HG03469 (cell line): ENCODE measurements around the gene MAP6D1.
"Not testable (repeated sequence)": the region's sequence is repeated elsewhere in the genome, so short reads cannot be mapped to it uniquely, and the experiment has no call there.

ENCODE experiments used
- ATAC-seq: cut with Tn5 transposase; IDR thresholded peaks from one replicate; pipeline ENCODE4 v1.9.1; 2021; ENCODE audit warnings: mild to moderate bottlenecking, moderate library complexity, moderate number of reproducible peaks; ENCODE audit not compliant: unreplicated experiment

MAP6D1 gene

GRCh38 chr3:183801601-183802000, 23.8 kb downstream of the MAP6D1 start:
- no peak for ATAC-seq

- no peak for ATAC-seq
These were observed 25.0 kb downstream of the MAP6D1 start for GRCh38 chr3:183800243-183800863.

- ATAC-seq = no peak
These were observed 25.9 kb downstream of the MAP6D1 start for GRCh38 chr3:183799461-183799860.

- no peak for ATAC-seq
These were observed 27.4 kb downstream of the MAP6D1 start for GRCh38 chr3:183797996-183798395.

- no peak for ATAC-seq
These were observed 29.0 kb downstream of the MAP6D1 start for GRCh38 chr3:183796372-183796771.

- ATAC-seq = no peak
These were observed 30.9 kb downstream of the MAP6D1 start for GRCh38 chr3:183794452-183794851.

GRCh38 chr3:183792976-183793375, 32.4 kb downstream of the MAP6D1 start:
- ATAC-seq = no peak

- ATAC-seq = no peak
These were observed 34.7 kb downstream of the MAP6D1 start for GRCh38 chr3:183790700-183791099.

- no peak for ATAC-seq
These were observed 35.6 kb downstream of the MAP6D1 start for GRCh38 chr3:183789826-183790225.

GRCh38 chr3:183784503-183784902, 40.9 kb downstream of the MAP6D1 start:
- not testable (repeated sequence) for ATAC-seq

GRCh38 chr3:183782576-183783276, 42.7 kb downstream of the MAP6D1 start:
- no peak for ATAC-seq

GRCh38 chr3:183781246-183781645, 44.1 kb downstream of the MAP6D1 start:
- ATAC-seq = no peak

GRCh38 chr3:183779896-183780465, 45.4 kb downstream of the MAP6D1 start:
- no peak for ATAC-seq

- ATAC-seq = no peak
These were observed 48.3 kb downstream of the MAP6D1 start for GRCh38 chr3:183777016-183777618.

GRCh38 chr3:183776451-183776850, 48.9 kb downstream of the MAP6D1 start:
- ATAC-seq = not testable (repeated sequence)

- no peak for ATAC-seq
These were observed 49.6 kb downstream of the MAP6D1 start for GRCh38 chr3:183775781-183776180.

GRCh38 chr3:183774631-183775030, 50.7 kb downstream of the MAP6D1 start:
- no peak for ATAC-seq

GRCh38 chr3:183769453-183769852, 55.9 kb downstream of the MAP6D1 start:
- ATAC-seq = no peak

- ATAC-seq = no peak
These were observed 57.3 kb downstream of the MAP6D1 start for GRCh38 chr3:183768114-183768513.

GRCh38 chr3:183766745-183767606, 58.4 kb downstream of the MAP6D1 start:
- no peak for ATAC-seq

GRCh38 chr3:183766107-183766506, 59.3 kb downstream of the MAP6D1 start:
- no peak for ATAC-seq
